Subcutaneous abdominal adipose tissue (tissue), 5 donors: ENCODE results near the gene KIAA0753.
"Not testable (repeated sequence)": the region's sequence is repeated elsewhere in the genome, so short reads cannot be mapped to it uniquely, and the experiment has no call there.

Experiments
- H3K27ac ChIP-seq: one replicate; pipeline ENCODE4 v1.7.0; 2013; ENCODE audit warnings: low read depth, mild to moderate bottlenecking, inconsistent platforms, low read length, moderate library complexity
- H3K27me3 ChIP-seq, 5 donors: one replicate each; pipeline ENCODE4 v1.7.0; 2013; ENCODE audit warnings: low read length in 5 of 5, inconsistent platforms in 1 of 5; ENCODE audit not compliant: control insufficient read depth in 5 of 5, insufficient read depth in 4 of 5
- H3K36me3 ChIP-seq, 5 donors: one replicate each; pipeline ENCODE4 v1.7.0; 2013; ENCODE audit warnings: low read length in 5 of 5; ENCODE audit not compliant: control insufficient read depth in 5 of 5, insufficient read depth in 5 of 5
- H3K4me1 ChIP-seq, 5 donors: one replicate each; pipeline ENCODE4 v1.7.0; 2013; ENCODE audit warnings: low read length in 5 of 5, mild to moderate bottlenecking in 3 of 5, moderate library complexity in 1 of 5; ENCODE audit not compliant: control insufficient read depth in 5 of 5, insufficient read depth in 5 of 5
- H3K4me3 ChIP-seq, 5 donors: one replicate each; pipeline ENCODE4 v1.7.0; 2013; ENCODE audit warnings: low read length in 5 of 5, low read depth in 1 of 5
- H3K9ac ChIP-seq, 5 donors: one replicate each; pipeline ENCODE4 v1.7.0; 2013; ENCODE audit warnings: low read length in 5 of 5, mild to moderate bottlenecking in 4 of 5, moderate library complexity in 3 of 5
- H3K9me3 ChIP-seq, 5 donors: one replicate each; pipeline ENCODE4 v1.7.0; 2013; ENCODE audit warnings: low read length in 5 of 5; ENCODE audit not compliant: control insufficient read depth in 5 of 5
- donor health status: healthy.
- donor health status: healthy.
- donor health status: healthy.
- donor health status: healthy.
- donor health status: healthy.

Gene KIAA0753

DNA sequence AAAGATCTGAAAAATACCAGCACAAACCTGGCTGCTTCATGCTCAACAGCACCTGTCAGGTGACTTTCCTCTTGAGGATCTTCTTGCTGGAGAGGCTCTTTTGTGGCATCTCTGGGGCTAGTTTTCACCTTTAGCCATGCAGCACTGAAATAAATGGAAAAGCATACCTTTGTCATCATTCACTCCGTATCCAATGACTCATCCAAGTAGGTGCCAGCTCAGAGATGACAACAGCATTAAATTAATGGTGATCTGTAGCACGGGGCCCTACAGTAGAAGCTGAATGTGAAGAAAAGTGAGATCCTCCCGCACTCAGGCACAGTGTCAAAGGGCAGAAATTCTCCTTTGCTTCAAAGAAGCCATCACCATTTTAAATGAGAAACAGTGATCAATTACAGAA lies 32.2 kb downstream of the KIAA0753 start:
- Histone ChIP-seq H3K9ac (no peak overlapping the region), H3K4me3 (no peak overlapping the region), H3K27ac (no peak overlapping the region), H3K4me1 (peaks cover 0 to 5% (median 0%) of the 10 kb centered on the region in 5 donors), H3K27me3 (no peaks in the 10 kb centered on the region), H3K9me3 (no peaks in the 10 kb centered on the region), H3K36me3 (peaks cover 47 to 62% (median 54%) of the 10 kb centered on the region in 5 donors)

DNA sequence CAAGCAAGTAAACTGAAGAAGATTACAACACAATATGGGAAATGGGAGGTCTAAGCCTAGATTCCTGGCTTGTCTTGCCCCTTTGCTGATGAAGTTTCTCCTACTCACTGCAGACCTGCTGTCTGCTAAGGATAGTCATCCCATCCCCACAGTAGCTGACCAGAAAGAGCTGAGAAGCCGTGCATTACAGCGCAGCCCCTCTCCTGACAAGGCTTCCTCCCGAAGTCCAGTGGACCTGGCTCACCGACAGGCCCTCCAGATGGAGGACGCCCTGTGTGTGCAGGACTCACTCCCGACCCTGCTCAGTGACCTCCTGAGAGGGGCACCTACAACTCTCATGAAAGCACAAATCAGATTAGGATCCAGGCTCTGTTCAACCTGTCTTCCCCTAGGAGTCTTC lies 35.4 kb downstream of the KIAA0753 start:
- H3K36me3 ChIP-seq: peaks cover 47 to 65% (median 55%) of the 10 kb centered on the region in 5 donors
- no peaks in the 10 kb centered on the region for H3K9me3 ChIP-seq
- no peaks in the 10 kb centered on the region for H3K27me3 ChIP-seq
- peaks cover 0 to 8% (median 3%) of the 10 kb centered on the region in 5 donors for H3K4me1 ChIP-seq
- H3K27ac ChIP-seq: no peak overlapping the region
- no peak overlapping the region for H3K4me3 ChIP-seq
- no peak overlapping the region for H3K9ac ChIP-seq

DNA sequence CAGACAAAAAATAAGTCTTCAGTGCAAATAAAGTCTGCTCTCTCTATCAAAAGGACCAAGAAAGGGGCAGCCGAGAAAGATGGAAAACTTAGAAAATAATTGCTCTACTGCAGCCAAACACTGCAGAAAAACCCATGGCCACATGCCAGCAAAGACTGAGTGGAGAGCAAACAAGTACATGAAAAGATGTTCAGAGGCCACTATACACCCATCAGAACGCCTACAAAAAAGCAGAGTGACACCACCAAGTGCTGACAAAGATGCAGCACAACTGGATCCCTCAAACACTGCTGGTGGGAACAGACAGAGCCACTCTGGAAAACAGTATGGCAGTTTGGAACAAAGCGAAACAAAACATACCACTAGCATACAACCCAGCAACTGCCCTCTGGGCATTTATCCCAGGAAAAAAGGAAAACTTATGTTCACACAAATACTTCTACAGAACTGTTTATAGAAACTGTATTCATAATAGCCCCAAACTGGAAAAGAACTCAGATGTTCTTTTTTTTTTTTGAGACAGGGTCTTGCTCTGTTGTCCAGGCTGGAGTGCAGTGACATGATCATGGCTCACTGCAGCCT lies 36.7 kb downstream of the KIAA0753 start:
- H3K36me3 ChIP-seq: peaks cover 47 to 57% (median 50%) of the 10 kb centered on the region in 5 donors

DNA sequence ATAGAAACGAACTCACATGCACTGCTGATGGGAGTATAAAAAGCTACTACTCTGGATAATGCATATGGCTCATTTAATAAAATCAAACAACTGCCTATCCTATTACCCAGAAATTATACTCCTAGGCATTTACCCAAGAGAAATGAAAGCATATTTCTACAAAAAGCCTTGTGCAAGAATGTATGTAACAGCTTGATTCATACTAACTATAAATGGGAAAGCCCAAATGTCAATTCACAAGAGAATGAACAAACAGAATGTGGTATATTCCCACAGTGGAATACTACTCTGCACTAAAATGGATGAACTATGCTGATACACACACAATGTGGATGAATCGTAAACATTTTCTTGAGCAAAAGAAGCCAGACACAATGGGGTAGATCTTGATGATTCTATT lies 38.4 kb downstream of the KIAA0753 start:
- Histone ChIP-seq H3K4me3 (no peak overlapping the region), H3K4me1 (peaks cover 0 to 23% (median 15%) of the 10 kb centered on the region in 5 donors), H3K36me3 (peaks cover 31 to 53% (median 45%) of the 10 kb centered on the region in 5 donors), H3K9ac (no peak overlapping the region), H3K9me3 (no peaks in the 10 kb centered on the region), H3K27me3 (no peaks in the 10 kb centered on the region), H3K27ac (no peak overlapping the region)

More for the DNA sequence above, 36.7 kb downstream of the KIAA0753 start:
- H3K27ac ChIP-seq: no peak overlapping the region
- no peaks in the 10 kb centered on the region for H3K27me3 ChIP-seq
- no peak overlapping the region for H3K9ac ChIP-seq
- H3K9me3 ChIP-seq: no peaks in the 10 kb centered on the region
- H3K4me3 ChIP-seq: no peak overlapping the region
- peaks cover 0 to 13% (median 8%) of the 10 kb centered on the region in 5 donors for H3K4me1 ChIP-seq

DNA sequence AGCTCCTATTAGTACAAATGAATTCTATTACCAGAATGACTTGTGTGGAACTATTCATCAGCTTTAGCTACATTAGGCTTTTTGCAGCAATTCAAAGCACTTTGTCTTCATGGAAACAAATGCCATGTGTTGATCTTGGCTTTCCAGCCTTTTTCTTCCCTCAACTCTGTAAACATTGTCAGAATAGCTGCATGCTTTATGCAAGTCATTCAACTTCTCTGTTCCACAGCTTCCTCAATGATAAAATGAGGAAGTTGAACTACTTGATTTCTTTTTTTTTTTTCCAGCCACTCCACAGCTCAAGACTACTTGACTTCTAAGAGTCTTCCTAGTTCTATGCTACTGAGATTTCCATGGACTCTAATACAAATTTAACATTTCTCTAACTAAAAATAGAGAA lies 41.1 kb downstream of the KIAA0753 start:
- no peaks in the 10 kb centered on the region for H3K9me3 ChIP-seq
- H3K36me3 ChIP-seq: peaks cover 25 to 50% (median 38%) of the 10 kb centered on the region in 5 donors
- H3K27ac ChIP-seq: no peak overlapping the region
- H3K27me3 ChIP-seq: no peaks in the 10 kb centered on the region
- H3K9ac ChIP-seq: no peak overlapping the region
- peaks cover 0 to 23% (median 15%) of the 10 kb centered on the region in 5 donors for H3K4me1 ChIP-seq
- H3K4me3 ChIP-seq: no peak overlapping the region

DNA sequence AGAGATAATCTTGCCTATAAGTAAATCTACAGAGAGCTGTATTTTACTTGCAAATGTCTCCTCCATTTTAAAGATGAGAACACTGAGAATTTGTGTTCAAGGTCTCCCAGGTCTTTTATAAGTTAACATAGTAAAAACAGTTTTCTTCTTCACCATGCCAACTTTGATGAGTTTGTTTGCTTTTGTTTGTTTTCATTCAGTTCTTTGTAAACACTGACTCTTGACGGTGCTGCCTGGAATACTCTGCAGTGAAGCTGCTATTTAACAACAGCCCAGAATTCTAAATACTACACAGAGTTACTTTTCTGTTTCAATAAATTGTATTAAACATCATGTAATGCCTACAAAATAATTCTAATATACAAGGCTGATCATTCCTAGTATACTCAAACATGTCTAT lies 42.8 kb downstream of the KIAA0753 start:
- no peak overlapping the region for H3K27ac ChIP-seq
- H3K9ac ChIP-seq: no peak overlapping the region
- H3K9me3 ChIP-seq: no peaks in the 10 kb centered on the region
- peaks cover 0 to 21% (median 15%) of the 10 kb centered on the region in 5 donors for H3K4me1 ChIP-seq
- peaks cover 32 to 61% (median 43%) of the 10 kb centered on the region in 5 donors for H3K36me3 ChIP-seq
- no peaks in the 10 kb centered on the region for H3K27me3 ChIP-seq
- H3K4me3 ChIP-seq: no peak overlapping the region

DNA sequence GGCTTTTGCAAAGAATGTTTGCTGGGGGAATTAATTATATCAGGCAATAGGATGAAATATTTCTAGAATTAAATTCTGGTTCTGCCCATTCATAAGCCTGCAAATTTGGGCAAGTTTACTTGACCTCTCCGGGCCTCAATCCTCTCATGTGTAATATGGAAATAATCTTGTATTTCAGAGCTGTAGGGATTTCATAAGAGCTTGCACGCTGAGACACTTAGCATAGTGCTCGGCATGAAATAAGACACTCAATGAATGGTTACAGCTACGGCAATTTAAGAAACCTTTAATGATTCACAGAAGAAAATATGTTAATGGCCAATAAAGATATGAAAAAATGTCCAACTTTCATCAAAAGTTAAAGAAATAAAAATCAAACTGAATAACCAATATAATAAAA lies 43.6 kb downstream of the KIAA0753 start:
- no peaks in the 10 kb centered on the region for H3K27me3 ChIP-seq
- H3K27ac ChIP-seq: no peak overlapping the region
- no peak overlapping the region for H3K4me3 ChIP-seq
- H3K4me1 ChIP-seq: peaks cover 0 to 20% (median 15%) of the 10 kb centered on the region in 5 donors
- no peaks in the 10 kb centered on the region for H3K9me3 ChIP-seq
- no peak overlapping the region for H3K9ac ChIP-seq
- peaks cover 33 to 61% (median 41%) of the 10 kb centered on the region in 5 donors for H3K36me3 ChIP-seq

DNA sequence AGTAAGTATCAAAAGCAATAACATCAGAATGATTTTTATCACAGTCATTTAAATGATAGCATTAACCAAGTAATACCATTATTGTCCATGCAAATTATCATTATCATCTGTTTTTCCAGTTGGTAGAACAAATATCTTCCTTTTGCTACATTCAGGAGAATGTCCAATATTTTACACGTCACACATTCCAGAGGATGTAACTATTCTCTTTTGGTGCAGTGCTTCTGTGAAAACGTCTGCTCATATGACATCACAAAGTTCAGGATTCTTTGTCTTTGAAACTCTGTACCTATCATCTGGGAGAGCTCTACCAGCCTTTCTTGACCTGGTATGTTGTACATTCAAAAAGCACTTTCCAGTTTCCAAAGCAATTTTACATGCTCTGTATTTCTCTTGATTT lies 44.0 kb downstream of the KIAA0753 start:
- H3K27me3 ChIP-seq: no peaks in the 10 kb centered on the region
- no peak overlapping the region for H3K9ac ChIP-seq
- H3K4me3 ChIP-seq: no peak overlapping the region
- no peaks in the 10 kb centered on the region for H3K9me3 ChIP-seq
- peaks cover 0 to 20% (median 15%) of the 10 kb centered on the region in 5 donors for H3K4me1 ChIP-seq
- peaks cover 38 to 64% (median 44%) of the 10 kb centered on the region in 5 donors for H3K36me3 ChIP-seq
- H3K27ac ChIP-seq: no peak overlapping the region

DNA sequence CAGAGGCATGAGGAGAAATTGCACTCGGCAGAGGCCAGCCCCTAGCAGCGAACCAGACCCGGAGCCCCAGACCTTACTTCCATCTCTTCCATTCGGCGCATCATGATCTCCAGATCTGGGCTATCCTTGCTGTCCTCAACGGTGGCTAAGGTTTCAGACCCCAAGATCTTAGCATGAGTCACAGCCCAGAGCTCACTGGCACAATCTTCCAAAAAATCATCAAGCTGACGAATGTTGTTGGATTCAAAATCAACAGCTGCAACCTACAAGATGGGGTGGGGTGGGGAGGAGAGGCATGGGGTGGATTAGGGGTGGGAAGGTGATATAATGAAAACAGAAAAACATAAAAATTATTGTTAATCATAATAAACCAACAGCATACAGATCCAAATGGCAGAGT lies 44.4 kb downstream of the KIAA0753 start:
- no peak overlapping the region for H3K9ac ChIP-seq
- H3K27me3 ChIP-seq: no peaks in the 10 kb centered on the region
- H3K4me3 ChIP-seq: no peak overlapping the region
- H3K9me3 ChIP-seq: no peaks in the 10 kb centered on the region
- peaks cover 0 to 20% (median 15%) of the 10 kb centered on the region in 5 donors for H3K4me1 ChIP-seq
- H3K36me3 ChIP-seq: peaks cover 42 to 65% (median 47%) of the 10 kb centered on the region in 5 donors
- no peak overlapping the region for H3K27ac ChIP-seq

DNA sequence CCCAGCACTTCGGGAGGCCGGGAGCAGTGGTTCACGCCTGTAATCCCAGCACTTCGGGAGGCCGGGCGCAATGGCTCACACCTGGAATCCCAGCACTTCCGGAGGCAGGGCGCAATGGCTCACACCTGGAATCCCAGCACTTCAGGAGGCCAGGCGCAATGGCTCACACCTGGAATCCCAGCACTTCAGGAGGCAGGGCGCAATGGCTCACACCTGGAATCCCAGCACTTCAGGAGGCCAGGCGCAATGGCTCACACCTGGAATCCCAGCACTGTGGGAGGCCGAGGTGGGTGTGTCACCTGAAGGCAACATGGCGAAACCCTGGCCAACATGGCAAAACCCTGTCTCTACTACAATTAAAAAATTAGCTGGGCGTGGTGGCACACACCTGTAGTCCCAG lies 47.1 kb downstream of the KIAA0753 start:
- H3K27me3 ChIP-seq, H3K9me3 ChIP-seq, H3K4me1 ChIP-seq, H3K9ac ChIP-seq, H3K27ac ChIP-seq, H3K4me3 ChIP-seq: not testable (repeated sequence)
- peaks cover 54 to 75% (median 59%) of the 10 kb centered on the region in 5 donors for H3K36me3 ChIP-seq
